Endothelial cell of umbilical vein (primary cell): ENCODE data around the gene MYL3. TPM values are rescaled to one million over a fixed set of nuclear protein-coding genes. Genes with fewer than 3 reads are reported as not detected.

Source experiments
- BruUV-seq: library from RNA; stranded (reverse); fragments of 400-500 nt; replicated peaks from 2 replicates; lab custom pipeline; 2021; lab: Mats Ljungman, UMichigan
- CTCF ChIA-PET: fragments of 300-600, 350-600 bp; sonication (Branson Sonifier 250); formaldehyde crosslinking; loops from one replicate; lab custom pipeline; 2021; ENCODE audit warnings: antibody characterized with exemption, inconsistent platforms; lab: Charles Lee
- POLR2A ChIA-PET: fragments of 300-600, 350-600 bp; sonication (Branson Sonifier 250); formaldehyde crosslinking; loops from one replicate; lab custom pipeline; 2021; ENCODE audit warnings: antibody characterized with exemption, inconsistent platforms; lab: Charles Lee
- DNase-seq: peaks from one replicate; pipeline ENCODE4 v3.0.0-alpha.2; 2011; ENCODE audit warnings: low read depth, low spot score
- FAIRE-seq: peaks from 2 replicates; lab custom pipeline; 2011; peaks lifted over from hg19 to GRCh38; lab: Jason Lieb, UNC
- H2AFZ ChIP-seq: 2 replicates; pipeline ENCODE4 v1.6.0; 2012; ENCODE audit warnings: low read depth, low read length, control low read depth, inconsistent platforms
- H3K27ac ChIP-seq: 2 replicates; pipeline ENCODE4 v1.5.1; 2011; ENCODE audit warnings: low read depth, mild to moderate bottlenecking, control low read depth, low read length, moderate library complexity; ENCODE audit not compliant: insufficient read depth
- H3K27me3 ChIP-seq, 2 experiments: 2 replicates each; pipeline versions ENCODE4 v1.6.0 to v1.6.1; 2011; ENCODE audit warnings: low read length in 2 of 2, mixed read lengths in 1 of 2; ENCODE audit not compliant: control insufficient read depth in 2 of 2, insufficient read depth in 2 of 2
- H3K36me3 ChIP-seq, 2 experiments: 2 replicates in 1 of 2; 3 replicates in 1 of 2; pipeline ENCODE4 v1.5.1; 2011; ENCODE audit warnings: low read length in 2 of 2, mild to moderate bottlenecking in 1 of 2, moderate library complexity in 1 of 2; ENCODE audit not compliant: control insufficient read depth in 2 of 2, insufficient read depth in 2 of 2; ENCODE audit errors: extremely low read depth in 1 of 2
- H3K4me1 ChIP-seq: 3 replicates; pipeline ENCODE4 v1.5.1; 2011; ENCODE audit warnings: mild to moderate bottlenecking, low read length; ENCODE audit not compliant: control insufficient read depth, insufficient read depth; ENCODE audit errors: extremely low read depth
- H3K4me2 ChIP-seq: 2 replicates; pipeline ENCODE4 v1.6.1; 2011; ENCODE audit warnings: low read length, control low read depth, mixed read lengths; ENCODE audit not compliant: insufficient read depth
- H3K4me3 ChIP-seq, 3 experiments: fragments of 200-600 bp in 1 of 3; sonication (generic), shearing (Covaris generic) in 1 of 3; replicated peaks in 1 of 3; 2 replicates each; pipeline ENCODE4 v1.5.1; 2011 to 2016; ENCODE audit warnings: control low read depth in 3 of 3, low read length in 3 of 3, mild to moderate bottlenecking in 2 of 3, inconsistent platforms in 1 of 3, low read depth in 1 of 3, moderate library complexity in 1 of 3; ENCODE audit not compliant: insufficient read depth in 1 of 3
- H3K79me2 ChIP-seq: 2 replicates; pipeline ENCODE4 v1.6.0; 2012; ENCODE audit warnings: low read length, inconsistent platforms; ENCODE audit not compliant: control insufficient read depth, insufficient read depth
- H3K9ac ChIP-seq: replicated peaks from 2 replicates; pipeline ENCODE3; 2011; ENCODE audit warnings: low read length, control low read depth; ENCODE audit not compliant: insufficient read depth; ENCODE audit errors: extremely low read depth
- H3K9me1 ChIP-seq: replicated peaks from 3 replicates; pipeline ENCODE4 v1.6.0; 2011; ENCODE audit warnings: mild to moderate bottlenecking, low read length; ENCODE audit not compliant: control insufficient read depth, insufficient read depth; ENCODE audit errors: extremely low read depth
- H3K9me3 ChIP-seq: replicated peaks from 2 replicates; pipeline ENCODE4 v1.5.1; 2012; ENCODE audit warnings: low read length, inconsistent platforms; ENCODE audit not compliant: control insufficient read depth, insufficient read depth
- H4K20me1 ChIP-seq: replicated peaks from 2 replicates; pipeline ENCODE3; 2011; ENCODE audit warnings: mild to moderate bottlenecking, low read length; ENCODE audit not compliant: control insufficient read depth, insufficient read depth; ENCODE audit errors: extremely low read depth
- EZH2 ChIP-seq: IDR thresholded peaks from 2 replicates; pipeline ENCODE4 v1.6.1; 2012; ENCODE audit warnings: borderline replicate concordance, low read depth, mild to moderate bottlenecking, moderate library complexity, low read length, inconsistent platforms; ENCODE audit not compliant: severe bottlenecking
- FOS ChIP-seq: IDR thresholded peaks from 2 replicates; pipeline ENCODE4 v1.6.1; 2011; ENCODE audit warnings: mild to moderate bottlenecking, low read length, moderate library complexity, borderline replicate concordance; ENCODE audit not compliant: insufficient read depth
- GATA2 ChIP-seq: IDR thresholded peaks from 2 replicates; pipeline ENCODE4 v1.7.0; 2011; ENCODE audit warnings: low read depth, mild to moderate bottlenecking, moderate library complexity, mixed read lengths, low read length; ENCODE audit not compliant: insufficient read length, insufficient read depth
- JUN ChIP-seq: IDR thresholded peaks from 2 replicates; pipeline ENCODE4 v1.6.1; 2011; ENCODE audit warnings: borderline replicate concordance, low read depth; ENCODE audit not compliant: insufficient read length, insufficient read depth
- MYC ChIP-seq: IDR thresholded peaks from one replicate; pipeline ENCODE4 v1.6.1; 2011; ENCODE audit warnings: mild to moderate bottlenecking, low read depth, low read length
- POLR2A ChIP-seq: IDR thresholded peaks from 2 replicates; pipeline ENCODE4 v1.6.1; 2012; ENCODE audit warnings: low read depth, mild to moderate bottlenecking, control low read depth, low read length
- POLR2AphosphoS5 ChIP-seq: IDR thresholded peaks from 2 replicates; pipeline ENCODE4 v1.6.1; 2012; ENCODE audit warnings: low read depth, mild to moderate bottlenecking, control low read depth, low read length, moderate library complexity; ENCODE audit not compliant: insufficient read depth
- dilution Hi-C: fragments of 300-500 bp; cut with MboI; formaldehyde crosslinking; loops from one replicate; pipeline ENCODE4 v1.15.0; 2019; ENCODE audit warnings: low sequenced_read_pairs; ENCODE audit not compliant: extremely low pct_ligation_motif_present
- intact Hi-C: fragments of 100-400 bp; cut with micrococcal nuclease; formaldehyde crosslinking; loops from one replicate; pipeline ENCODE4 v1.10.0; 2022
- polyA plus RNA-seq, 4 experiments: library from polyadenylated mRNA; depleted of rRNA in 3 of 4; stranded (reverse) in 3 of 4; unstranded in 1 of 4; fragments of >200 nt; gene quantifications; 2 replicates each; pipeline versions ENCODE4 v1.2.1 to v1.2.3, GENCODE V29; 2011 to 2012; ENCODE audit warnings: missing spikeins in 1 of 4
- total RNA-seq: library from RNA; stranded (reverse); gene quantifications from 2 replicates; pipeline ENCODE4 v1.2.3, GENCODE V29; 2021
- TF ChIP-seq, protein P1 (sequence below): IDR thresholded peaks from 2 replicates; pipeline ENCODE4 v1.6.1; 2011; ENCODE audit not compliant: insufficient read depth, insufficient read length
- TF ChIP-seq, protein P2 (sequence below), 2 donors: IDR thresholded peaks; 1 replicate in 1 of 2; 2 replicates in 1 of 2; pipeline ENCODE4 v1.5.1; 2011; ENCODE audit warnings: low read length in 2 of 2, mild to moderate bottlenecking in 2 of 2, moderate library complexity in 2 of 2, control low read depth in 1 of 2, inconsistent platforms in 1 of 2, low read depth in 1 of 2; ENCODE audit not compliant: insufficient read depth in 1 of 2; ENCODE audit errors: extremely low read depth in 1 of 2

MYL3 gene
- total and polyA plus RNA-seq, 2 donors (not counting 3 experiments of a cell fraction or from before 2014, with no cell fraction given): not detected

- H3K9ac ChIP-seq: no peak overlapping the region
- dilution Hi-C loops: no loop called here
- CTCF ChIA-PET: no interaction called here
- FAIRE-seq: no peak
- H3K9me1 ChIP-seq: no peaks in the 10 kb centered on the region
- intact Hi-C loops: no loop called here
- H3K4me2 ChIP-seq: no peak overlapping the region
- no peaks in the 10 kb centered on the region for H3K79me2 ChIP-seq
- POLR2A ChIA-PET: no interaction called here
- TF ChIP-seq, protein P1, sequence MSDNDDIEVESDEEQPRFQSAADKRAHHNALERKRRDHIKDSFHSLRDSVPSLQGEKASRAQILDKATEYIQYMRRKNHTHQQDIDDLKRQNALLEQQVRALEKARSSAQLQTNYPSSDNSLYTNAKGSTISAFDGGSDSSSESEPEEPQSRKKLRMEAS: no peak
- TF ChIP-seq MYC: no peak
- TF ChIP-seq, protein P2, sequence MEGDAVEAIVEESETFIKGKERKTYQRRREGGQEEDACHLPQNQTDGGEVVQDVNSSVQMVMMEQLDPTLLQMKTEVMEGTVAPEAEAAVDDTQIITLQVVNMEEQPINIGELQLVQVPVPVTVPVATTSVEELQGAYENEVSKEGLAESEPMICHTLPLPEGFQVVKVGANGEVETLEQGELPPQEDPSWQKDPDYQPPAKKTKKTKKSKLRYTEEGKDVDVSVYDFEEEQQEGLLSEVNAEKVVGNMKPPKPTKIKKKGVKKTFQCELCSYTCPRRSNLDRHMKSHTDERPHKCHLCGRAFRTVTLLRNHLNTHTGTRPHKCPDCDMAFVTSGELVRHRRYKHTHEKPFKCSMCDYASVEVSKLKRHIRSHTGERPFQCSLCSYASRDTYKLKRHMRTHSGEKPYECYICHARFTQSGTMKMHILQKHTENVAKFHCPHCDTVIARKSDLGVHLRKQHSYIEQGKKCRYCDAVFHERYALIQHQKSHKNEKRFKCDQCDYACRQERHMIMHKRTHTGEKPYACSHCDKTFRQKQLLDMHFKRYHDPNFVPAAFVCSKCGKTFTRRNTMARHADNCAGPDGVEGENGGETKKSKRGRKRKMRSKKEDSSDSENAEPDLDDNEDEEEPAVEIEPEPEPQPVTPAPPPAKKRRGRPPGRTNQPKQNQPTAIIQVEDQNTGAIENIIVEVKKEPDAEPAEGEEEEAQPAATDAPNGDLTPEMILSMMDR (IDR thresholded peaks at IDR 0.05; ENCODE audit: extremely low read depth in 1 of 2, insufficient read depth in 1 of 2, low read depth in 1 of 2, low read length in 2 of 2): no peak
- TF ChIP-seq JUN: no peak
- TF ChIP-seq POLR2AphosphoS5: no peak
- TF ChIP-seq GATA2: no peak
- TF ChIP-seq FOS: no peak
- no peak for TF ChIP-seq POLR2A
- no peak for TF ChIP-seq EZH2
- no peak overlapping the region for H2AFZ ChIP-seq
- H3K9me3 ChIP-seq: no peaks in the 10 kb centered on the region
- no peaks in the 10 kb centered on the region for H3K4me1 ChIP-seq
- BruUV-seq: no TSS peak
- H3K4me3 ChIP-seq: no peak overlapping the region
- no peak for DNase-seq
- no peaks in the 10 kb centered on the region for H3K36me3 ChIP-seq
- no peak overlapping the region for H3K27ac ChIP-seq
- no peaks in the 10 kb centered on the region for H4K20me1 ChIP-seq
- H3K27me3 ChIP-seq: peaks cover 8 to 13% of the 10 kb centered on the region in 2 experiments
Measured at GRCh38 chr3:46829699-46830208, 33.5 kb downstream of the MYL3 start.
